Erythroblast (primary cell): ENCODE measurements around the gene ABCA12.

Experiments used
- GATA1 ChIP-seq: IDR thresholded peaks from 2 replicates; pipeline ENCODE4 v1.6.1; 2011; ENCODE audit warnings: low read depth, mild to moderate bottlenecking, control low read depth, low read length, moderate library complexity
- POLR2A ChIP-seq: IDR thresholded peaks from 2 replicates; pipeline ENCODE4 v1.6.1; 2011; ENCODE audit warnings: mild to moderate bottlenecking, low read length

GRCh38 chr2:215019085-215019484 is 119.3 kb downstream of the ABCA12 start:
- no peak for TF ChIP-seq POLR2A
- TF ChIP-seq GATA1 = no peak
